Measurements from ENCODE around the gene NAP1L4. TPM values are rescaled to one million over a fixed set of nuclear protein-coding genes. Genes with fewer than 3 reads are reported as not detected.

NAP1L4 gene, protein sequence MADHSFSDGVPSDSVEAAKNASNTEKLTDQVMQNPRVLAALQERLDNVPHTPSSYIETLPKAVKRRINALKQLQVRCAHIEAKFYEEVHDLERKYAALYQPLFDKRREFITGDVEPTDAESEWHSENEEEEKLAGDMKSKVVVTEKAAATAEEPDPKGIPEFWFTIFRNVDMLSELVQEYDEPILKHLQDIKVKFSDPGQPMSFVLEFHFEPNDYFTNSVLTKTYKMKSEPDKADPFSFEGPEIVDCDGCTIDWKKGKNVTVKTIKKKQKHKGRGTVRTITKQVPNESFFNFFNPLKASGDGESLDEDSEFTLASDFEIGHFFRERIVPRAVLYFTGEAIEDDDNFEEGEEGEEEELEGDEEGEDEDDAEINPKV
- 140 and 150 TPM in 2 replicates for total RNA-seq (2022)
- percentile 96 among the genes with signal in this experiment for Bru-seq, nascent RNA
- percentile 94 among the genes with signal in this experiment for BruChase-seq, experiment 1, labeled RNA remaining after a 6-hour chase
- percentile 97 among the genes with signal in this experiment for BruChase-seq, experiment 2, labeled RNA remaining after a 2-hour chase
- long read RNA-seq, transcript NAP1L4-222 (15 exons, 2,479 nt) = major isoform, 55 of 136 reads
- long read RNA-seq, transcript NAP1L4-201 (16 exons, 2,511 nt) = minor isoform, 14 of 136 reads
- long read RNA-seq, partial matches to known transcripts = 4 of 136 reads
- long read RNA-seq, other reads (novel, unspliced or antisense) = 63 of 136 reads

DNA sequence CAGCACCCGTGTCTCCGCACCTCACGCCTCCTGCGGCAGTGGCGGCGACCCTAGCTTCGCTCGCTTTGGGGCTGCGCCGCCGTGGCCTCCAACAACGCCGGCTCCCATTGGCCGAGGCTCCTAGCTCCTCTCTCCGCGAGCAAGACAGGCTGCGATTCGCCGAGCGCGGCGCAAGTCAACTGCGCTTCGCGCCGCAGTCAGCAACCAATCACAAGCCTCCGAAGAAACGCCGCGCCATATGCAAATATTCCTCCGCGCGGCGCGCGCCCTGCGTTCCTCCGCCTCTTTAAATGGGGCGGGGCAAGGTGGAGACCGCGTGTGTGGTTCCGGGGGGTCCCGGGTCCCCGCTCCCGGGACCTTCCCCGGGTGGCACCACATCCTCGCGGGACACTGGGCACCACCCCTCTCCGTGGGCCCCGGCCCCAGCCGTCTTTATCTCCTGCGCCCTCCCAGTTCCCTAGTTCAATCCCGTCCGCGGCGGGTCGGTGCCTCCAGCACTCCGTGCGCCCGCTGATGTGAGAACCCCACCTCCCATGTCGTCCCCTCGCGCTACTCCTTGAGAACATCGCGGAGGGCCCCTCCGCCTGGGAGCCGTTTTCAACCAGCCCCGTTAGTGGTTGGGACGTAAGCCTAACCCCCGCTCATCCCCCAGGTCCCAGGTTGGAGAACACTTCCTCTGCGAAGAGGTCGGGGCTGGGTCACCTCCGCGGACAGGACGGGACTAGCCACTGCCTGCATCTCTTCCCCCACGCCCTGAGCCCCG is at the start of gene NAP1L4:
TSS of gene NAP1L4 (minus strand) at position 96 of the 763 bp plus-strand sequence. CDS start 13,109 bp downstream, outside the sequence.
- TF ChIP-seq, protein P1, sequence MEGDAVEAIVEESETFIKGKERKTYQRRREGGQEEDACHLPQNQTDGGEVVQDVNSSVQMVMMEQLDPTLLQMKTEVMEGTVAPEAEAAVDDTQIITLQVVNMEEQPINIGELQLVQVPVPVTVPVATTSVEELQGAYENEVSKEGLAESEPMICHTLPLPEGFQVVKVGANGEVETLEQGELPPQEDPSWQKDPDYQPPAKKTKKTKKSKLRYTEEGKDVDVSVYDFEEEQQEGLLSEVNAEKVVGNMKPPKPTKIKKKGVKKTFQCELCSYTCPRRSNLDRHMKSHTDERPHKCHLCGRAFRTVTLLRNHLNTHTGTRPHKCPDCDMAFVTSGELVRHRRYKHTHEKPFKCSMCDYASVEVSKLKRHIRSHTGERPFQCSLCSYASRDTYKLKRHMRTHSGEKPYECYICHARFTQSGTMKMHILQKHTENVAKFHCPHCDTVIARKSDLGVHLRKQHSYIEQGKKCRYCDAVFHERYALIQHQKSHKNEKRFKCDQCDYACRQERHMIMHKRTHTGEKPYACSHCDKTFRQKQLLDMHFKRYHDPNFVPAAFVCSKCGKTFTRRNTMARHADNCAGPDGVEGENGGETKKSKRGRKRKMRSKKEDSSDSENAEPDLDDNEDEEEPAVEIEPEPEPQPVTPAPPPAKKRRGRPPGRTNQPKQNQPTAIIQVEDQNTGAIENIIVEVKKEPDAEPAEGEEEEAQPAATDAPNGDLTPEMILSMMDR (IDR thresholded peaks at IDR 0.05; ENCODE audit: unreplicated experiment) = no peak
- Mint-ChIP-seq H3K27me3 (ENCODE audit: unreplicated experiment) (no peaks in the 10 kb centered on the region), H3K4me3 (ENCODE audit: low read depth, unreplicated experiment) (peak within 1 kb of the TSS; percentile 98), H3K27ac (ENCODE audit: unreplicated experiment) (peak within 1 kb of the TSS; percentile 97), H3K4me1 (ENCODE audit: low read depth, unreplicated experiment) (peaks cover 18% of the 10 kb centered on the region), H3K9me3 (ENCODE audit: low read depth, unreplicated experiment) (no peaks in the 10 kb centered on the region), H3K36me3 (ENCODE audit: insufficient read depth, unreplicated experiment) (peaks cover 49% of the 10 kb centered on the region)
- CTCF ChIA-PET = interaction anchor here (0.7 to 1.0 kb wide), 5 partner anchors 17 to 459 kb away, joined by 3 to 4 read pairs (median 4); partner anchors contain the start of gene CARS1
- DNase-seq = peak; percentile 95
- intact Hi-C loops (cut with micrococcal nuclease; ENCODE audit: unreplicated experiment) = loop anchor here (5.0 kb wide), 1 partner anchor 550 kb away; the partner anchor contains the start of gene TRPM5
- no TSS peak for BruUV-seq (replicated peaks)

DNA sequence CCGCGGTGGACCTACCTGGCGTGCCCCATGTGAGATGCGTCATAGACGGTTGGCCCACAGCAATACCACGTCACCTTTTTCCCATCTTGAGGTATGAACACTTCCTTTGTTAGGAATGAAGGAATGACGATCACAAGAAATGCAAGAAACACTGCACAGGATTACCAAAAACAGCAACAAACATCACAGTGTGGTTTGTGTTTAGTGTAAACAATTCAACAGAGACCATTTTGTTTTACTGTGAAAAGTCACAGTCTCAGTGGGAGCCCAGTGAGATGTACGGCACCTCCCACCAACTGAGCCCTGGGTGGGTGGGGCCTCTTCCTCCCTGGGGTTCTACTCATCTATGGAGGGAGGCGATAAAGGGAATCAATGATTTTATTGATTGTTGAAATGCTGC is 48.8 kb upstream of the NAP1L4 start:
- TF ChIP-seq, protein P1 (IDR thresholded peaks at IDR 0.05; ENCODE audit: unreplicated experiment) = no peak
- Mint-ChIP-seq H3K9me3 (ENCODE audit: low read depth, unreplicated experiment) (no peaks in the 10 kb centered on the region), H3K27me3 (ENCODE audit: unreplicated experiment) (no peaks in the 10 kb centered on the region), H3K27ac (ENCODE audit: unreplicated experiment) (no peak overlapping the region), H3K4me3 (ENCODE audit: low read depth, unreplicated experiment) (no peak overlapping the region), H3K36me3 (ENCODE audit: insufficient read depth, unreplicated experiment) (peaks cover 44% of the 10 kb centered on the region), H3K4me1 (ENCODE audit: low read depth, unreplicated experiment) (no peaks in the 10 kb centered on the region)
- no peak for DNase-seq
- intact Hi-C loops (cut with micrococcal nuclease; ENCODE audit: unreplicated experiment) = no loop called here
- BruUV-seq (replicated peaks) = no TSS peak
- CTCF ChIA-PET = no interaction called here

DNA sequence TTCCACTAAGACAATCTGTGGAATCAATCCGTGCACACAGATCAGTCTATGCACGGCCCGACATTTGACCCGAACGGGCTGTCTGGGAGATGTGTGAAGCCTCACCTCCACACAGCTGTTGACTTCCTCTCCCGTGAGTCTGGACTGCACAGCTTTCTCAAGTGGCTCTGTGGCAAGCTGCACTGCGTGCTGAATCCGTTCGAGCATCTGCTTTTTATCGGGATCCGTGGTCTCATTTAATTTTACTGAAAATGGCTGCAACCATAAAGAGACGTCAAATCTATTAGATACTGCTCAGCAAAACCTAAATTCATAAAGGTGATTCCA is 45.8 kb upstream of the NAP1L4 start:
- BruUV-seq (replicated peaks) = no TSS peak
- H3K27ac Mint-ChIP-seq (ENCODE audit: unreplicated experiment) = no peak overlapping the region
- H3K27me3 Mint-ChIP-seq (ENCODE audit: unreplicated experiment) = no peaks in the 10 kb centered on the region
- H3K4me1 Mint-ChIP-seq (ENCODE audit: low read depth, unreplicated experiment) = no peaks in the 10 kb centered on the region
- intact Hi-C loops (cut with micrococcal nuclease; ENCODE audit: unreplicated experiment) = loop anchor here (2.0 to 5.0 kb wide), 2 partner anchors 53 to 179 kb away; partner anchors contain the start of gene MRGPRG
- no peaks in the 10 kb centered on the region for H3K9me3 Mint-ChIP-seq (ENCODE audit: low read depth, unreplicated experiment)
- DNase-seq = no peak
- no peak overlapping the region for H3K4me3 Mint-ChIP-seq (ENCODE audit: low read depth, unreplicated experiment)
- peaks cover 52% of the 10 kb centered on the region for H3K36me3 Mint-ChIP-seq (ENCODE audit: insufficient read depth, unreplicated experiment)
- CTCF ChIA-PET = interaction anchor here (1.2 to 1.9 kb wide), 3 partner anchors 12 to 371 kb away, joined by 6 to 16 read pairs (median 7); no protein-coding TSS in a partner anchor
- TF ChIP-seq, protein P1 (IDR thresholded peaks at IDR 0.05; ENCODE audit: unreplicated experiment) = no peak

Data from Calu3 (cell line).